HEK293 (cell line): ENCODE results near the gene VIPR2.

Source experiments
- CTCF ChIA-PET: fragments of 350-600 bp; formaldehyde crosslinking; extraction: SDS; loops from one replicate; lab custom pipeline; 2021; ENCODE audit warnings: antibody characterized with exemption; lab: Yijun Ruan, JAX
- POLR2A ChIA-PET: fragments of 300-600 bp; formaldehyde crosslinking; extraction: SDS; loops from one replicate; lab custom pipeline; 2020; ENCODE audit warnings: antibody characterized with exemption, inconsistent platforms; lab: Yijun Ruan, JAX
- H3K27ac ChIP-seq: fragments of 200-500 bp; sonication (Bioruptor generic); 2 replicates; pipeline ENCODE4 v1.5.1; 2014; ENCODE audit warnings: low read depth, low read length, control low read depth, inconsistent platforms; ENCODE audit errors: extremely low read depth
- H3K36me3 ChIP-seq, 2 experiments: fragments of 200-500 bp in 1 of 2; sonication (Bioruptor generic) in 1 of 2; 1 replicate in 1 of 2; 2 replicates in 1 of 2; pipeline ENCODE4 v1.5.1; 2014 to 2017; ENCODE audit warnings: inconsistent platforms in 2 of 2, low read length in 2 of 2; ENCODE audit not compliant: control insufficient read depth in 2 of 2, insufficient read depth in 1 of 2
- H3K4me1 ChIP-seq: fragments of 200-500 bp; sonication (Bioruptor generic); 2 replicates; pipeline ENCODE4 v1.5.1; 2014; ENCODE audit warnings: mild to moderate bottlenecking, low read length, inconsistent platforms; ENCODE audit not compliant: control insufficient read depth, insufficient read depth
- H3K4me3 ChIP-seq: 2 replicates; pipeline ENCODE4 v1.5.1; 2011; ENCODE audit warnings: low read depth, mild to moderate bottlenecking, control low read depth, low read length, moderate library complexity
- H3K9me3 ChIP-seq: fragments of 200-500 bp; sonication (Bioruptor generic); 2 replicates; pipeline ENCODE4 v1.5.1; 2014; ENCODE audit warnings: low read depth, low read length, inconsistent platforms; ENCODE audit not compliant: control insufficient read depth, insufficient read depth
- BCL11A ChIP-seq: fragments of 450-650 bp; formaldehyde crosslinking; IDR thresholded peaks from 2 replicates; pipeline ENCODE4 v1.5.1; 2016; ENCODE audit warnings: low read depth, missing biosample characterization, missing genetic modification characterization
- FEZF1 ChIP-seq: fragments of 450-650 bp; formaldehyde crosslinking; IDR thresholded peaks from 2 replicates; pipeline ENCODE4 v1.5.1; 2016; ENCODE audit warnings: missing biosample characterization, missing genetic modification characterization
- KLF1 ChIP-seq: fragments of 450-650 bp; formaldehyde crosslinking; IDR thresholded peaks from 2 replicates; pipeline ENCODE4 v1.5.1; 2016; ENCODE audit warnings: missing biosample characterization, missing genetic modification characterization
- KLF8 ChIP-seq: fragments of 450-650 bp; formaldehyde crosslinking; IDR thresholded peaks from 2 replicates; pipeline ENCODE4 v1.5.1; 2016; ENCODE audit warnings: missing biosample characterization, missing genetic modification characterization
- REPIN1 ChIP-seq: fragments of 450-650 bp; formaldehyde crosslinking; IDR thresholded peaks from 2 replicates; pipeline ENCODE4 v1.5.1; 2017; ENCODE audit warnings: missing biosample characterization, missing genetic modification characterization, low read depth
- SP7 ChIP-seq: fragments of 450-650 bp; formaldehyde crosslinking; IDR thresholded peaks from 2 replicates; pipeline ENCODE4 v1.5.1; 2016; ENCODE audit warnings: missing biosample characterization, missing genetic modification characterization
- TCF7L2 ChIP-seq: IDR thresholded peaks from 2 replicates; pipeline ENCODE4 v1.6.1; 2011; ENCODE audit warnings: low read depth, mild to moderate bottlenecking, inconsistent platforms, low read length, moderate library complexity, borderline replicate concordance
- WT1 ChIP-seq: fragments of 450-650 bp; formaldehyde crosslinking; IDR thresholded peaks from 2 replicates; pipeline ENCODE4 v1.5.1; 2016; ENCODE audit warnings: missing biosample characterization, missing genetic modification characterization
- ZBTB7A ChIP-seq: fragments of 450-650 bp; formaldehyde crosslinking; IDR thresholded peaks from 2 replicates; pipeline ENCODE4 v1.5.1; 2016; ENCODE audit warnings: low read depth, missing biosample characterization, missing genetic modification characterization
- ZBTB8A ChIP-seq: fragments of 450-650 bp; formaldehyde crosslinking; IDR thresholded peaks from 2 replicates; pipeline ENCODE4 v1.5.1; 2016; ENCODE audit warnings: missing biosample characterization, missing genetic modification characterization
- ZNF112 ChIP-seq: fragments of 450-650 bp; formaldehyde crosslinking; IDR thresholded peaks from 2 replicates; pipeline ENCODE4 v1.5.0; 2017; ENCODE audit warnings: missing biosample characterization, missing genetic modification characterization
- ZNF610 ChIP-seq: fragments of 450-650 bp; formaldehyde crosslinking; IDR thresholded peaks from 2 replicates; pipeline ENCODE4 v1.5.1; 2016; ENCODE audit warnings: missing biosample characterization, missing genetic modification characterization, borderline replicate concordance
- ZNF626 ChIP-seq: fragments of 450-650 bp; sonication (Bioruptor Pico); formaldehyde crosslinking; IDR thresholded peaks from 2 replicates; pipeline ENCODE4 v1.5.1; 2018; ENCODE audit warnings: missing biosample characterization, missing genetic modification characterization, inconsistent platforms
- ZNF654 ChIP-seq: fragments of 450-650 bp; formaldehyde crosslinking; IDR thresholded peaks from 2 replicates; pipeline ENCODE4 v1.5.1; 2016; ENCODE audit warnings: low read depth, missing biosample characterization, missing genetic modification characterization
- ZNF660 ChIP-seq: fragments of 450-650 bp; IDR thresholded peaks from 2 replicates; pipeline ENCODE4 v1.5.1; 2018; ENCODE audit warnings: missing biosample characterization, mild to moderate bottlenecking, missing genetic modification characterization
- TF ChIP-seq, protein P1 (sequence below): fragments of 450-650 bp; formaldehyde crosslinking; IDR thresholded peaks from 2 replicates; pipeline ENCODE4 v1.5.1; 2016; ENCODE audit warnings: missing biosample characterization, missing genetic modification characterization
- TF ChIP-seq, protein P2 (sequence below): fragments of 450-650 bp; formaldehyde crosslinking; IDR thresholded peaks from 2 replicates; pipeline ENCODE4 v1.5.1; 2016; ENCODE audit warnings: missing biosample characterization, missing genetic modification characterization
- TF ChIP-seq, protein P3 (sequence below): fragments of 450-650 bp; formaldehyde crosslinking; IDR thresholded peaks from 2 replicates; pipeline ENCODE4; 2016; ENCODE audit warnings: missing biosample characterization, missing genetic modification characterization
- TF ChIP-seq, protein P4 (sequence below): fragments of 450-650 bp; formaldehyde crosslinking; IDR thresholded peaks from 2 replicates; pipeline ENCODE4 v1.5.1; 2016; ENCODE audit warnings: missing biosample characterization, missing genetic modification characterization
- TF ChIP-seq, protein P5 (sequence below): sonication (generic); formaldehyde crosslinking; IDR thresholded peaks from 2 replicates; pipeline ENCODE4 v1.8.1; 2022; ENCODE audit warnings: mild to moderate bottlenecking, moderate library complexity, missing genetic modification reagents

VIPR2 gene

DNA sequence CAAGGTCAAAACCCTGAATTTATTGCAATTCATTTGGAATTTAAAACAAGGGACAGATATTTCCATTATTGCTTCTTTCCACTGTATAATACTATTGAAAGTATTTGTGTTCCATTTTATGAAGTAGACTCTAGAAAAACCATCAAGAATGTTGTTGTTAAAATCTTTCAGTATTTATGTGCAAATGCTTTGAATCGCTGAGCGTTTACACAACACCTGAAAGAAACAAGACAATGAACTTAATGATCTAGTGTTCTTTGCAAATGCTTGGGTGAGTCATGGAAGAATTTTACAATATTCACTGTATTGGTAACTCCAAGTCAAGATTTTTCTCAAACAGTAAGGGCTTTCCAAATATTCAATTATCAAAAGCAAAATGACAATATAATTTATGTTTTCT lies 97.1 kb downstream of the VIPR2 start:
- Histone ChIP-seq H3K4me3 (no peak overlapping the region), H3K4me1 (no peaks in the 10 kb centered on the region), H3K27ac (no peak overlapping the region), H3K36me3 (no peaks in the 10 kb centered on the region), H3K9me3 (no peaks in the 10 kb centered on the region)
- ChIA-PET CTCF (no interaction called here), POLR2A (no interaction called here)
- no peak for TF ChIP-seq TCF7L2
- TF ChIP-seq ZNF610 (tag by site-specific recombination), result no peak
- TF ChIP-seq, protein P1, sequence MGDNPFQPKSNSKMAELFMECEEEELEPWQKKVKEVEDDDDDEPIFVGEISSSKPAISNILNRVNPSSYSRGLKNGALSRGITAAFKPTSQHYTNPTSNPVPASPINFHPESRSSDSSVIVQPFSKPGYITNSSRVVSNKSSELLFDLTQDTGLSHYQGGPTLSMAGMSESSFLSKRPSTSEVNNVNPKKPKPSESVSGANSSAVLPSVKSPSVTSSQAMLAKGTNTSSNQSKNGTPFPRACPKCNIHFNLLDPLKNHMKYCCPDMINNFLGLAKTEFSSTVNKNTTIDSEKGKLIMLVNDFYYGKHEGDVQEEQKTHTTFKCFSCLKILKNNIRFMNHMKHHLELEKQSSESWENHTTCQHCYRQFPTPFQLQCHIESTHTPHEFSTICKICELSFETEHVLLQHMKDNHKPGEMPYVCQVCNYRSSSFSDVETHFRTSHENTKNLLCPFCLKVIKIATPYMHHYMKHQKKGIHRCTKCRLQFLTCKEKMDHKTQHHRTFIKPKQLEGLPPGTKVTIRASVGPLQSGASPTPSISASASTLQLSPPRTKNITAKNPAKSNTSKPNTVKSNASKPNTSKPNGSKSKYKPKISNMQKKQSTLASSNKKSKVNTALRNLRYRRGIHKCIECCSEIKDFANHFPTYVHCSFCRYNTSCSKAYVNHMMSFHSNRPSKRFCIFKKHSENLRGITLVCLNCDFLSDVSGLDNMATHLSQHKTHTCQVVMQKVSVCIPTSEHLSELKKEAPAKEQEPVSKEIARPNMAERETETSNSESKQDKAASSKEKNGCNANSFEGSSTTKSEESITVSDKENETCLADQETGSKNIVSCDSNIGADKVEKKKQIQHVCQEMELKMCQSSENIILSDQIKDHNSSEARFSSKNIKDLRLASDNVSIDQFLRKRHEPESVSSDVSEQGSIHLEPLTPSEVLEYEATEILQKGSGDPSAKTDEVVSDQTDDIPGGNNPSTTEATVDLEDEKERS (tag by site-specific recombination), result no peak
- no peak for TF ChIP-seq ZNF660 (tag by site-specific recombination)
- TF ChIP-seq, protein P2, sequence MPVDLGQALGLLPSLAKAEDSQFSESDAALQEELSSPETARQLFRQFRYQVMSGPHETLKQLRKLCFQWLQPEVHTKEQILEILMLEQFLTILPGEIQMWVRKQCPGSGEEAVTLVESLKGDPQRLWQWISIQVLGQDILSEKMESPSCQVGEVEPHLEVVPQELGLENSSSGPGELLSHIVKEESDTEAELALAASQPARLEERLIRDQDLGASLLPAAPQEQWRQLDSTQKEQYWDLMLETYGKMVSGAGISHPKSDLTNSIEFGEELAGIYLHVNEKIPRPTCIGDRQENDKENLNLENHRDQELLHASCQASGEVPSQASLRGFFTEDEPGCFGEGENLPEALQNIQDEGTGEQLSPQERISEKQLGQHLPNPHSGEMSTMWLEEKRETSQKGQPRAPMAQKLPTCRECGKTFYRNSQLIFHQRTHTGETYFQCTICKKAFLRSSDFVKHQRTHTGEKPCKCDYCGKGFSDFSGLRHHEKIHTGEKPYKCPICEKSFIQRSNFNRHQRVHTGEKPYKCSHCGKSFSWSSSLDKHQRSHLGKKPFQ (tag by site-specific recombination), result no peak
- TF ChIP-seq ZBTB8A (tag by site-specific recombination), result no peak
- TF ChIP-seq WT1 (tag by site-specific recombination), result no peak
- TF ChIP-seq SP7 (tag by site-specific recombination), result no peak
- TF ChIP-seq KLF8, result no peak
- no peak for TF ChIP-seq ZNF626 (tag by site-specific recombination)
- TF ChIP-seq FEZF1 (tag by site-specific recombination), result no peak
- TF ChIP-seq, protein P3, sequence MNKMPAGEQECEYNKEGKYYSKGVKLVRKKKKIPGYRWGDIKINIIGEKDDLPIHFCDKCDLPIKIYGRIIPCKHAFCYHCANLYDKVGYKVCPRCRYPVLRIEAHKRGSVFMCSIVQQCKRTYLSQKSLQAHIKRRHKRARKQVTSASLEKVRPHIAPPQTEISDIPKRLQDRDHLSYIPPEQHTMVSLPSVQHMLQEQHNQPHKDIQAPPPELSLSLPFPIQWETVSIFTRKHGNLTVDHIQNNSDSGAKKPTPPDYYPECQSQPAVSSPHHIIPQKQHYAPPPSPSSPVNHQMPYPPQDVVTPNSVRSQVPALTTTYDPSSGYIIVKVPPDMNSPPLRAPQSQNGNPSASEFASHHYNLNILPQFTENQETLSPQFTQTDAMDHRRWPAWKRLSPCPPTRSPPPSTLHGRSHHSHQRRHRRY (tag by site-specific recombination), result no peak
- TF ChIP-seq REPIN1, result no peak
- TF ChIP-seq, protein P4, sequence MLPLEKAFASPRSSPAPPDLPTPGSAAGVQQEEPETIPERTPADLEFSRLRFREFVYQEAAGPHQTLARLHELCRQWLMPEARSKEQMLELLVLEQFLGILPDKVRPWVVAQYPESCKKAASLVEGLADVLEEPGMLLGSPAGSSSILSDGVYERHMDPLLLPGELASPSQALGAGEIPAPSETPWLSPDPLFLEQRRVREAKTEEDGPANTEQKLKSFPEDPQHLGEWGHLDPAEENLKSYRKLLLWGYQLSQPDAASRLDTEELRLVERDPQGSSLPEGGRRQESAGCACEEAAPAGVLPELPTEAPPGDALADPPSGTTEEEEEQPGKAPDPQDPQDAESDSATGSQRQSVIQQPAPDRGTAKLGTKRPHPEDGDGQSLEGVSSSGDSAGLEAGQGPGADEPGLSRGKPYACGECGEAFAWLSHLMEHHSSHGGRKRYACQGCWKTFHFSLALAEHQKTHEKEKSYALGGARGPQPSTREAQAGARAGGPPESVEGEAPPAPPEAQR, result no peak
- TF ChIP-seq BCL11A, result no peak
- no peak for TF ChIP-seq ZNF654 (tag by site-specific recombination)
- no peak for TF ChIP-seq KLF1 (tag by site-specific recombination)
- TF ChIP-seq ZNF112 (tag by site-specific recombination), result no peak
- TF ChIP-seq, protein P5, sequence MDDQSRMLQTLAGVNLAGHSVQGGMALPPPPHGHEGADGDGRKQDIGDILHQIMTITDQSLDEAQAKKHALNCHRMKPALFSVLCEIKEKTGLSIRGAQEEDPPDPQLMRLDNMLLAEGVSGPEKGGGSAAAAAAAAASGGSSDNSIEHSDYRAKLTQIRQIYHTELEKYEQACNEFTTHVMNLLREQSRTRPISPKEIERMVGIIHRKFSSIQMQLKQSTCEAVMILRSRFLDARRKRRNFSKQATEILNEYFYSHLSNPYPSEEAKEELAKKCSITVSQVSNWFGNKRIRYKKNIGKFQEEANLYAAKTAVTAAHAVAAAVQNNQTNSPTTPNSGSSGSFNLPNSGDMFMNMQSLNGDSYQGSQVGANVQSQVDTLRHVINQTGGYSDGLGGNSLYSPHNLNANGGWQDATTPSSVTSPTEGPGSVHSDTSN (CRISPR knock-in tag), result no peak
- TF ChIP-seq ZBTB7A (tag by site-specific recombination), result no peak
